Measurements from ENCODE around the gene TRIB2.

GRCh38 chr2:12679550-12680072 is 37.1 kb upstream of the TRIB2 start:
- TF ChIP-seq CTCF (IDR thresholded peaks at IDR 0.05) (no peak), POLR2A (IDR thresholded peaks at IDR 0.05) (no peak)

All from uterus (tissue), 2 donors.